GM19372 (cell line): ENCODE results near the gene BAZ2B.
"Not testable (repeated sequence)": the region's sequence is repeated elsewhere in the genome, so short reads cannot be mapped to it uniquely, and the experiment has no call there.

ENCODE experiments used
- ATAC-seq: cut with Tn5 transposase; IDR thresholded peaks from one replicate; pipeline ENCODE4 v1.9.1; 2021; ENCODE audit warnings: mild to moderate bottlenecking, low read depth, moderate library complexity; ENCODE audit not compliant: unreplicated experiment

The BAZ2B gene

DNA sequence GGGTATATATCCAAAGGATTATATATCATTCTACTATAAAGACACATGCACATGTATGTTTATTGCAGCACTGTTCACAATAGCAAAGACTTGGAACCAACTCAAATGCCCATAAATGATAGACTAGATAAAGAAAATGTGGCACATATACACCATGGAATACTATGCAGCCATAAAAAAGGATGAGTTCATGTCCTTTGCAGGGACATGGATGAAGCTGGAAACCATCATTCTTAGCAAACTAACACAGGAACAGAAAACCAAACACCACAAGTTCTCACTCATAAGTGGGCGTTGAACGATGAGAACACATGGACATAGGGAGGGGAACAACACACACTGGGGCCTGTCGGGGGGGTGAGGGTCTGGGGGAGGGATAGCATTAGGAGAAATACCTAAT, 254.7 kb downstream of the BAZ2B start:
- ATAC-seq: not testable (repeated sequence)

DNA sequence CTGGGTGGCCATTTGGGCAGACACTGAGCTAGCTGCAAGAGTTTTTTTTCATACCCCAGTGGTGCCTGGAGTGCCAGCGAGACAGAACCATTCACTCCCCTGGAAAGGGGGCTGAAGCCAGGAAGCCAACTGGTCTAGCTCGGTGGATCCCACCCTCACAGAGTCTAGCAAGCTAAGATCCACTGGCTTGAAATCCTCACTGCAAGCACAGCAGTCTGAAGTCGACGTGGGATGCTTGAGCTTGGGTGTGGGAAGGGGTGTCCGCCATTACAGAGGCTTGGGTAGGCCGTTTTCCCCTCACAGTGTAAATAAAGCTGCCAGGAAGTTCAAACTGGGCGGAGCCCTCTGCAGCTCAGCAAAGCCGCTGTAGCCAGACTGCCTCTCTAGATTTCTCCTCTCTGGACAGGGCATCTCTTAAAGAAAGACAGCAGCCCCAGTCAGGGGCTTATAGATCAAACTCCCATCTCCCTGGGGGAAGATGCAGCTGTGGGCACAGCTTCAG, 260.2 kb downstream of the BAZ2B start:
- no peak for ATAC-seq

DNA sequence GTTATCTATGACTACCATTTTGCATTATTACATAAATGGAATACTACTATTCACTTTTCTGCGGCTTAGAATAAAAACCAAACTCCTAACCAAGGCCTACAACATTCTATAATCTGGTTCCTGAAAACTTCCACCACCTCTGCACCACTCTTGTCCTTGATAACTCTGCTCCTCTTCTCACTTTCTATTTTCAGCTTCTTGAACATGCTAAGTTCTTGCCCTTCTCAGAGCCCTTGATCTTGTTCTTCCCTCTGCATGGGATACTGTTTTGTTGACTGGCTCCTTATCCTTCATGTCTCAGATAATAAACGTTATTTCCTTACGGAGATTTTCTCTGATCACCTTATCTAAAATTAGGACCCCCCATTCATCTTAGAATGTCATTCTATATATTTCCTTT, 264.4 kb downstream of the BAZ2B start:
- ATAC-seq: no peak

DNA sequence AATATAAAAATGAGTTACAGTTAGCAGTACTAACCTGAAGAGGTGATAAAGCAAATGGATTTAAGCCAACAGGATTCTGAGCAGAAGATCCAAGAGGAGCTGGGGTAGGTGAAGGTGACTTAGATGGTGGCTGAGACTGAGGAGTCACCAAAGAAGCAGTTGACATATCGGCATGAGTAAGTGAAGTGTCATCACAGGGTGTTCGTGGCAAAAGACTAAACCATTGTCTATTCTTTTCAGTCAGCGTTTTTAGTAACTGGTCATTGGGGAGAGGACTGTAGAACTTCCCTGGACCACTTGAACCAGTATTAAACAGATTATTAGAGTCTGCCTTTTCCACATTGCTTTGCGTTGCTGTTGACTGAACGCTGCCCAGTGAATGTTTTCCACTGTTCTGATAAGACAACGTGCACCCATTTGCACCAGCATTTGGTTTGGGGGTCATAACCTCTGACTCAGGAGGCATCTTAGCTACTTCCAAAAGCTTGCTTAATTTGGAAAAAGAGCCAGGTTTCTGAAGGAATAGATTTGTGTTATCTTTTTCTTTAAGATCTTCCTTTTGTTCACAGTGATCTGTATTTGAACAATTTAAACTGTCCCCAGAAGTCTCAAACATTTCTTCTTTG, 266.6 kb downstream of the BAZ2B start:
- ATAC-seq: no peak

DNA sequence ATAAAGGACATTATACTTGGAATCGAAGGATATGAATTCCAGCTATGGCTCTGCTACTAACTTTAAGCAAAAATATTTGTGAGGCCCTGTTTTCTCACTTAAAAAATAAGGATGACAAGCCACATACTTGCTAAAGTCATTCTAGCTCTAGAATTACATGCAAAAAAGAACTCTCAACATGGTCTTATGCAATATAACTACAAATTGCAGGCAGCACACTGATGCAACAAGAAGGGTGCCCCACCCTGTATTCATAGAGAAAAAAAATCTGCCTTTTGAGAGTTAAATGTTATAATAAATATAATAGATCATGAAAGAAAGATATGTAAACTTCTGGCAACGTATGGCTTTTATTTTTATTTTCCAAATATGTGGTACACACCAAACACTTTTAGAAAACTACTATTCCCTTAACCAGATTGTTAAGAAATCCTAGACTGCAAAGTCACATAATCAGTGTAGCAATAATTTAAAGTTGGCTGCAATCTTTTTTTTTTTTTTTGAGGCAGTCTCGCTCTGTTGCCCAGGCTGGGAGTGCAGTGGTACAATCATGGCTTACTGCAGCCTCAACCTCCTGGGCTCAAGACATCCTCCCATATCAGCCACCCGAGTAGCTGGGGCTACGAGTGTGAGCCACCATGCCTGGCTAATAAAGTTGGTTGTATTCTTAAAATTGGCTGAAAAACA, 289.6 kb downstream of the BAZ2B start:
- no peak for ATAC-seq

DNA sequence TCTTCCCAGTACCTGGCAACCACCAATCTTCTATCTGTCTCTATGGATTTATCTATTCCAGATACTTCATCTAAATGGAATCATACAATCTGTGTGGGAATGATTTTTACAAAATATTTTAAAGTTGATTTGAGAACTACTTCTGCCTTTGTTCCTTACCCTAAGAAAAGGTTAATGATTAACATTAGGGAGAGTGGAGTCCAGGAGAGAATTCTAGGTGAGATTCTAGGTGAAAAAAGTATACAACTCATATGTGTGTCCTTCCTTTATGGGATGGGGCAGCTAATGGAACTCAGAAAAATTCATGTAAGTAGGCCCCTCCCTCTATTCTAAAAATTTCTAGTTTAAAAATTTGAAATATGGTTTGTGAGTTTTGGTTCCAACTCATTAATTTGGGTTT, 293.9 kb downstream of the BAZ2B start:
- ATAC-seq: no peak

DNA sequence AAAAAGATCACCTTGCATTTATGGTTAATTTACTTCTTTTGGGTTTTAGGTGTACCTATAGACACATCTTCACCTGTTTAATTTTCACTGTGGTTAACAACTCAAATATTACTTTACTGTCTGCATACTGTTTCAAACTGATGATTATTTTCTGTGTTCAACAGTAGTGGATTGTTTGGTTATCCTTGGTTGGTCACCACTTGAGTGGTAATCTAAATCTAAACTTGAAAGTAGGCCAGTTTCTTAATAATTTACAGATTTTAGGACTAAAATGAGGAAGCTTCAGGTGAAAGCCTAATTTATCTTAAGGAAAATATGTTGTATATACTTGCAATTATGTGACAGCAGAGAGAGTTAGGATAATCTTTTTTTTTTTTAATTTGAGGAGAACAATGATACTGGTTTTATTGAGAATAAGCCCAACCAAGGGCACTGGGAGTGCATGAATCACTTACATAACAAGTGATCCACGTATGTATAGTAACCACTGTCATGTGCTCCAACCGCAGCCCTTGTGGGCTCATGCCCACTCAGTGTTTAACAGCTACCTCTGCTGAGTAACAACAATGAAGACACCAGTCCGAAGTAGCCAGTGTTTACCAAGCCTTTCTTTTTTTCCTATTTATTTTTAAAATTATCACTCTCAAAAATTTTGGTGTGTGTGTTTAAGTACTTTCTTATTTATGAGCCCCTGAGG, 298.8 kb downstream of the BAZ2B start:
- no peak for ATAC-seq

DNA sequence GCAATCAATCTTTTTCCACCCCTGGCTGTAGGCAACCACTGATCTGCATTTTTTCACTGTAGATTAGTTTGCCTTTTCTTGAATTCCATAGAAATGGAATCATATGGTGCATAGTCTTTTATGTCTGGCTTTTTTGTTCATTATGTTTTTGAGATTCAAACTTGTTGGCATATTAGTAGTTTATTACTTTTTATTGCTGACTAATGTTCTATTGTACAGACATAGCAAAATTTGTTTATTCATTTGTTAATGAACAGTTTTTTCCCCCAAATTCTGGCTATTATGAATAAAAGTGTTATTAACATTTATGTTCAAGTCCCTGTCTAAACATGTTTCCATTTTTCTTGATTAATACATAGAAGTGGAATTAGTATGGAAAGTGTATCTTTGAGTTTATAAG, 308.4 kb downstream of the BAZ2B start:
- no peak for ATAC-seq

DNA sequence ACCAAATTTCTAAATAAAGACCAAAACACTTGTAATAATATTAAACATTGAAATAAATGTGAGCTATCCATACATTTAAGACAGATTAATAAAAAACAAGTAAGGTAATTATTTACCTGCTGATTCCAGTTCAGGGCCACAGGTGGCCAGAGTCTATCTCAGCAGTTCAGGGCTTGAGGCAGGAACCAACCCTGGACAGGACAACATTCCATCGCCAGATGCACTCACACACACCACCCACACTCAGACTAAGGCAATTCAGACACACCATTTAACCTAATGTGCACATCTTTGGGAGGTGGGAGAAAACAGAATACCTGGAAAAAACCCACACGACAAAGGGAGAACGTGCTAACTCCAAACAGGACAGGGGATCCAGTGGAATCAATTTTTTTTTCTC, 315.8 kb downstream of the BAZ2B start:
- ATAC-seq: no peak

DNA sequence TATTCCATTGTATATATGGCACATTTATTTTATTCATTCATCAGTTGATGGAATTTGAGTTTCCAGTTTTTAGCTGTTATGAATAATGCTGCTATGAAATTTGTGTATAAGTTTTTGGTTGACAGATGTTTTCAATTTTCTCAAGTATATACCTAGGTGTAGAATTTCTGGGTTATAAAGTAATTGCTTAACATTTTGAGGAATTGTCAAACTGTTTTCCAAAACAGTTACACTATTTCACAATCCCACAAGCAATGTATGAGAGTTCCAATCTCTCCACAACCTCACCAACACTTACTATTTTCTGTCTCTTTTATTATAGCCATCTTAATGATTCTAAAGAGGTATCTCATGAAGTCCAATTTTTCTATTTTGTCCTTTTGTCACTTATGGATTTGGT, 317.4 kb downstream of the BAZ2B start:
- ATAC-seq: no peak

DNA sequence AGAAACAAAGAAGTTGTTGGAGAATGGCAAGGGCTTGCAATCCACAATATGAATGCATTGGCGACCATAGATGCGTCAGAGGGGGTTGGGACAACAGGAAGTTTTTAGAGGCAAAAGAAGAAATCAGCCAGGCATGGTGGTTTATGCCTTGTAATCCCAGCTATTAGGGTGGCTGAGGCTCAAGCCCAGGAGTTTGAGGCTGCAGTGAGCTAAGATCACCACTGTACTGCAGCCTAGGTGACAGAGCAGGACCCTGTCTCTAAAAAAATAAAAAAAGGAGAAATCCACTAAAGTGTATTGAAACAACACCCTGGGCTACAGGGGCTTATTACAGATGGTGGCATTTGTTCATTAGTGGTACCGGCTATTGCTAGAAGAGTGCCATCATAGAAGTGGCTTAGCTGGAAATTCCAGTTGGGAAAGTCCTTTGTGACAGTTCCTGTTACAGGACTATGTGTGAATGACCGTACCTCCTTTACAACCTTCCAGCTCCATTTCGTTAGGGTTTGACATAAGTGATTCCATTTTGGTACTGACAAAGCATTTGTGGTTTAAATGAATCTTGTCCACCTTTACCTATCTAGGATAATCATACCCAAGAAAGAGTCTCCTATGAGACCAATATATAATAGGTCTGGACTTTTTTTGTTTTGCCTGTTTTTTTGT, 319.2 kb downstream of the BAZ2B start:
- ATAC-seq: no peak

DNA sequence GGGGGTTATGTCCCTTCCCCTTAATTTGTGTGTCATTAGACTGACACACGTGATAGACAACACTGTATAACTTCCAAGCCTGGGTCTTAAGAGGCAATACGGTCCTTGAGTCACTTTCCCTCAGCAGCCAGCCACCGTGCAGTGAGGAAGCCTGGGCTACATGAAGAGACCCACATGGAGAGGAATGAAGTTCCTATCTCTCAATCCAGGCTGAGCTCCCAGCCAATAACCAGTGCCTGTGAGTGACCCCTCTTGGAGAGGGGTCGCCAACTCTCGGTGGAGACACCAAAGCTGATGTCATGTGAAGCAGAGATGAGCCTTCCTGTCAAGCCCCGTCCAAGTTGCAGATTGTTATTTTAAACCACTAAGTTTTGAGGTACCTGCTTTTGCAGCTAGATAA, 324.2 kb downstream of the BAZ2B start:
- no peak for ATAC-seq

DNA sequence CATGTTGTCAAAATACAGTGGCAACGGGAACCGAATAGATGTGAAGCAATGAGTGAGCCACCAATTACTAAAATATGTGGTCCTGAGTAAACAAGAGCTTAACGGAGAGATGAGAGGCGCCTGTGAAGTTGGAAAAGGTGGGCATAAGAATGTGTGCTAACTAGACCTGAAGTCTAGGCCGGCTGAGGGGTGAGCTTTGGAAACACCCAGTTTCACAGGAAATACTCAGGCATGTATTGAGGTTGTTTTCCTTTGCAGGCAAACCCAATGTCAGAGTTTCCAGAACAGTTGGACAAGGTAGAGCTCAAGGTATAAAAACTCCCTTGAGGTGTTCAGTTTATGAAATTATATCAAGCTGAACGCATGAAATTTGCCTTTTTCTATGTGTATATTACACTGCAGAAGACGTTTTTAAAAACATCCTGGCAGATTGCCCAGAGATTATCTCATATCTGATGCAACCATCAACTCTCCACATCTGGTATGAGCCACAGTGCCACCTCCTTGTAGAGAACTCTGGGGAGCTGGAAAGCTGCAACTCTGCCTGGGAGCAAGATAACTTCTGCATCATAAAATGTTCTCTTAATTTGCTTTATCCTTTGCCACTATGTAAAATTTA, 325.9 kb downstream of the BAZ2B start:
- ATAC-seq: no peak

DNA sequence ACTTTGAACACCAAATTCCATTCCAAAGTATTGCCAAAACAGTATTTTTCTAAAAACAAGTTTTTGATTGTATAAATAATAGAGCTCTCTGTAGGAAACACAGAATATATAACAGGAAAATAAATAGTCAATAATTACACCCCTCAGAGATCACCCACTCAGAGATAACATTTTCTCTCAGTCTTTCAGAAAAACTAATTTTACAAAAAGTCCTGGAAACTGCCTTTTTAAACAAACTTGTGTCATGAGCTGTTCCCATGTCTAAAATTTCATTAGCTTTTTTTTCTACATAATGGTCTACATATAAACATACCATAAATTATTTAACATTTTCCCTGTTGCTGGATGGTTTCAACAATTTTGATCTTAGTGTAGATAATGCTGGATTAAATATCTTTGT, 328.6 kb downstream of the BAZ2B start:
- no peak for ATAC-seq

DNA sequence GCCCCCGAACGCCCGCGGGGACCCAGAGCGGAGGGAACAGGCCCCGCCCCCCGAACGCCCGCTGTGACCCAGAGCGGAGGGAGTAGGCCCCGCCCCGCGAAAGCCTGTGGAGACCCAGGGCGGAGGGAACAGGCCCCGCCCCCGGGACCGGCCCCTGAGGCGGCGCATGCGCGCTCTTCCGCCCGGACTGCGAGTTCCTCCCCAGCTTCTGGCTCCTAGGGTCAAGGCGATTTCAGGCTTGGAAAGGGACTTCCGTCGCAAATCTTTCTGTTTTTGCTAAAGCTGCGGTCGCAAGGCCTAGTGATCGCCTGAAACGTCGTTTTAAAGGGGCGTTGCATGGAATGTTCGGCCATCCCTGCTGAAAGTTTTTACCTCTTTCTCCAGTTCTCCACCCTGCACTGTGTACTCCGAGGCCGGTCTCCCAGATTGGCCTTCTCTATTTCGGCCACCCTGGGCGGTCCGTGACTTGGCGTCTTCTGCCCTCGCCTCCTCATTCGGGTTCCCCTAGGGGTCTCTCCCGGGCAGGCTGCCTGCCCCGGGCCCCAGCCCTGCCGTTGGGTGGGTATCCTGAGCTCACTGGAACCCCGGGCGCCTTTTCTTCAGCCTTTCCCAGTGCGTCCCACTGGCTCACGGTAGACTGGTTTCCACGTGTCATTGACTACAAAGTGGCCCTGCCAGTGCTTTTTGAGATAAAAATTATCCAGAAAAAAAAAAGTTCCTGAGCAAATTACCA, 329.5 kb downstream of the BAZ2B start:
- peak; percentile 79 for ATAC-seq

DNA sequence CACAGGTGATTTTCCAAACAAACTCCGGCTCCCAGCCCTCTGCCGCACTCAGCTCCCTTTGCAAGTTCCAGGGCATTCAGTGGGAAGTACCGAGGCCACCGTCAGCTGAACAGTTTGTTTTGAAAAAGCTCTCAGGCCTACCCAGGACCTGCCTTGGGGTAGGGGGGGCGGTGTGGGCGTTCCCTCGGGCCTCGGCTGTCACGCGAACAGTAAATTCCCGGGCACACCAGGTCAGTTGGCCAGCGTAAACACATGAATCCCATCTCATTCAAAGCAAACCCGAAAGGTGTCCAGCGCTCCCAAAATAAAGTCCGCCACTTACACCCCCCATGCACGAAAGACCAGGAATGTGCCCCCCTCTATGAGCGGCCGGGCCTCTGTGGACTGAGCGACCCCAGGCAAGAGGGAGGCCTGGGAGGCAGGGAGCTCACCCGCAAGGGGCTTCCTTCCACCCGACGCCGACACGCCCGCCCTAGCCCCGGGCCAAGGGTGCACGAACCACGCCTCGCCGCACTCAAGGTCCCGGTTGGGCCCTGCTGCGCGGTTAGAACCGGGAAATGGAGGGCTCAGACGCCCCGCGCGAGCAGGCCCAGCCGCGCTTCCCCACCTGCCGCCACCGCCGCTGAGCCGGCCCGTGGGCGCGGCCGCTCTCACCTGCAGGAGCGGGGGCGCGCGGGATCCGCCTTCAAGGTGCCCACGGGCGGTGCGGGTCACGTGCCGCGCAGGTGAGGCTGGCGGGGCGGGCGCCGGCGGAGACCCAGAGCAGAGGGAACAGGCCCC, 330.2 kb downstream of the BAZ2B start, which contains the start of gene WDSUB1:
TSS of gene WDSUB1 (minus strand) at position 775 of the 780 bp plus-strand sequence. CDS start 3,634 bp downstream, outside the sequence.
- ATAC-seq: peak; percentile 9

DNA sequence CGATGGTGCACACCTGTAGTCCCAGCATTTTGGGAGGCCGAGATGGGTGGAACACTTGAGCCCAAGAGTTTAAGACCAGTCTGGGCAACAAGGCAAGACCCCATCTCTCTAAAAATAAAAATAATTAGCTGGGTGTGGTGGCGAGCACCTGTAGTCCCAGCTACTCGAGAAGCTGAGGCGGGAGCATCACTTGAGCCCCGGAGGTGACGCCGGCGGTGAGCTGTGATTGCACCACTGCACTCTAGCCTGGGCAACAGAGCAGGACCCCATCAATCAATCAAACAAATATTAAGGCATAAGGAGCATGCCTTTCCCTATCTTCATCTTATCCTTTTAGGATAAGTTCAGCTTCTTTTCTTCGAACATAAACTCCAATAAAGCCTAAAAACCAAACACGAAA, 330.9 kb downstream of the BAZ2B start:
- no peak for ATAC-seq

DNA sequence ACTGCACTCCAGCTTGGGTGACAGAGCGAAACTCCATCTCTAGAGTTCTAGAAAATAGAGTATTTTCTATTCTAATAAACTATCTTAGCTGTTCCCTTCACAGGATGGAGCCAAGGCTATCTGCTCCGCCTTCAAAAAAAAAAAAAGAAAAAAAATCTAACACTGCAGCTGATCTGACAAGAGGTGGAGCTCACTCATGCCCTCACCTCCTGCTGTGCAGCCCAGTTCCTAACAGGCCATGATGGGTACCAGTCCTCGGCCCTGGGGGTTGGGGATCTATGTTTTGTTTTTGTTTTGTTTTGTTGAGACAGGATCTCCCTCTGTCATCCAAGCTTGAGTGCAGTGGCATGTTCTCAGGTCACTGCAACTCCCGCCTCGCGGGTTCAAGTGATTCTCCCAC, 332.8 kb downstream of the BAZ2B start:
- ATAC-seq: no peak

DNA sequence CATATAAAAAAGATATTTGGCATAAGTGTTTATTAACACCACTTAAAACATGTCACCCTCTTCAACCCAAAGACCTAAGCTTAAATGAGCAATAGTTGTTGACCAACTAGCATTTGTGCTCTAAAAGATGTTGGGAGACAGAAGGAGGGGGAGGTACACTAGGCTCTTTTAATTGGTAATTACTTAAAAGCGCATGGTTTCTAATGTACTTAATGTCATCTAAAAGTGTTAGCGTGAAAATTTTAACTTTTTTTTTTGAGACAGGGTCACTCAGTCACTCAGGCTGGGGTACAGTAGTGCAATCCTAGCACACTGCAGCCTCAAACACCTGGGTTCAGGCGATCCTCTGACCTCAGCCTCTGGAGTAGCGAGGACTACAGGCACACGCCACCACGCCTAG, 335.3 kb downstream of the BAZ2B start:
- ATAC-seq: no peak
